Measurements from ENCODE around the gene CA10. TPM values are rescaled to one million over a fixed set of nuclear protein-coding genes. Genes with fewer than 3 reads are reported as not detected.

Gene CA10
- total RNA-seq, 3 donors from 2014 or later = 0.46 to 1.2 (median 0.64) TPM

DNA sequence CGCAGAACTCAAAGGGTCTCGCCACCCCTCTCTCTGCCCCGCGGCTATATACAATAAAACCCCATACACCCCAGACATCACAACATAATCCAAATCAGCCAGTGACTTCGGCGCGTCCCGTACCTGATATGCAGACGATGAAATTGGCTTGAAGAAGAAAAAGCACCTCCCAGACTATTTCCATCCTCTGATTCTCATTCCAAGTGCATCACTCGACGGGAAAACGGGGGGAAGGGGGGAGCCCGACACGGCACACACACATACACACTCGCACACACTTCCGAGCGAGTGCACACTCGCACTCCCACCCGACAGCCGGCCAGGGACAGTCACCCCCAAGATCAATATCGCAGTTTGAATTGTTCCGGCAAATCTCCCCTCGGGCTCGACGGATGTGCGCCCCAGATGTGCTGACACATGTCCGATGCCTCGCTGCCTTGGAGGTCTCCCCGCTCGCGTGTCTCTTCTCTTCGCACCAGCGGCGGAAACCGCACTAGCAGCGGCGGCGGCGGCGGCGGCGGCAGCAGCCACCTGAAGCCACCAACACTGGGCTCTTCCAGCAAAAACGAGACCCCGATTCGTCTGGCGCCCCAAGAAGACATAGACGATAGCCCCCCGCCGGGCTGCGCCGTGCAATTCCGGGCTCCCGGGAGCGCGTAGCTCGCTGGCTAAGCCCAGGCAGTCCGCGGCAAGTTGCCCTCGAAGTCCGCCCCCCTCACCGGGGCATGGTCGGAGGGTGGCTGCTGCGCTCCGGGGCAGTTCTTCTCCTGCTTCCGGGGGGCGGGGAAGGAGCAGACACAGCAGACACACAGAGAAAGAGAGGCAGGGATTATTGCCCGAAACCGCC is 688 bp downstream of the CA10 start:
- DNase-seq (peak in 2 of 3 donors; percentile 24 to 36), ATAC-seq (no peak)
- Histone ChIP-seq H3K9me3 (no peaks in the 10 kb centered on the region), H3K4me3 (no peak overlapping the region), H3K36me3 (ENCODE audit: low read depth) (no peaks in the 10 kb centered on the region), H3K4me1 (ENCODE audit: low read depth) (no peaks in the 10 kb centered on the region)
- intact Hi-C loops (cut with DNase I, micrococcal nuclease) = no loop called here
- TF ChIP-seq, protein P1, sequence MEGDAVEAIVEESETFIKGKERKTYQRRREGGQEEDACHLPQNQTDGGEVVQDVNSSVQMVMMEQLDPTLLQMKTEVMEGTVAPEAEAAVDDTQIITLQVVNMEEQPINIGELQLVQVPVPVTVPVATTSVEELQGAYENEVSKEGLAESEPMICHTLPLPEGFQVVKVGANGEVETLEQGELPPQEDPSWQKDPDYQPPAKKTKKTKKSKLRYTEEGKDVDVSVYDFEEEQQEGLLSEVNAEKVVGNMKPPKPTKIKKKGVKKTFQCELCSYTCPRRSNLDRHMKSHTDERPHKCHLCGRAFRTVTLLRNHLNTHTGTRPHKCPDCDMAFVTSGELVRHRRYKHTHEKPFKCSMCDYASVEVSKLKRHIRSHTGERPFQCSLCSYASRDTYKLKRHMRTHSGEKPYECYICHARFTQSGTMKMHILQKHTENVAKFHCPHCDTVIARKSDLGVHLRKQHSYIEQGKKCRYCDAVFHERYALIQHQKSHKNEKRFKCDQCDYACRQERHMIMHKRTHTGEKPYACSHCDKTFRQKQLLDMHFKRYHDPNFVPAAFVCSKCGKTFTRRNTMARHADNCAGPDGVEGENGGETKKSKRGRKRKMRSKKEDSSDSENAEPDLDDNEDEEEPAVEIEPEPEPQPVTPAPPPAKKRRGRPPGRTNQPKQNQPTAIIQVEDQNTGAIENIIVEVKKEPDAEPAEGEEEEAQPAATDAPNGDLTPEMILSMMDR (IDR thresholded peaks at IDR 0.05) = no peak

DNA sequence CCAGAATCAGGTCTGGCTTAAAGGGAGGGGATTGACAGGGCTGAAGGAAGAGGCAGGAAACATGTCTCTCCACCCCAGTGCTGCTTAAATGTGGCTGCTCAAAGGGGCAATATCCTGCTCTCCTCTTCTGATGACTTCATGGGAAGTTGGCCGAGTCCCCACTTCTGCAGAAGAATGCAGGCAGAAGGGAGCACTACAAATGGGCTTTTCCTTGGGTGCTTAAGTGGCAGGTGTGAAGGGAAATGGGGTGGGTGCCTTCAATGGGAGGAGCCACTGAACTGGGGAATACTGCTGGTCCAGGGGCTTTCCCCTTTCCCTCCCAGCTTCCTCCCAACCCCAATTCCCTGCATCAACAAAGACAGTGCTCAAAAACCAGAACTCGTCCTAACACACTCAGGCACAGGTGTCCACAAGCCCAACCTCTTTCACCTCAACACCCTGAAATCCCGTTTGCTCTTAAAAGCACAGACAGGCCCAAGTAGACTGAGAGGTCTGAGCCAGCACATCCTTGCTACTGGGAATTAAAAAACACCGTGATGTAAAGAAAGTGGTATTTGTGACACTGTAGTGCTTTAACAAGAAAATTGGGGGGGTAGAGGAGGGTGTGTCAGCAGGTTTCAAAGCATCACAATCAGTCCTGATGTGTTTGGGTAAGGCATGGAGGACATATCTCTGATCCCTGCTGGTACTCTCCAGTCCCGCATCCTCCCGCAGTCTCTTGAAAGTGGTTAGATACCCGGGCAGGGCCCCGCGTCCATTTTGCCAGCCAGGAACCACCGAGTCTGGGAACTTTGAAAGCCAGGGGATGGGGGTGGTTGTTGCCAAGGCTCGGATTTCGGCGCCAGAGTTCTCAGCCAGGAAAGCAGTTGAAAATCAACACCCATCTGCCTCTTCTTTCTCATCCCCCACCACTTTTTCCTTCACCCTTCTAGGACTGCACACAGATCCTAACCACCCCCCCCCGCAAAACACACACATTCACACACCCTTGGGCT is 1.6 kb downstream of the CA10 start:
- Histone ChIP-seq H3K4me1 (ENCODE audit: low read depth) (no peaks in the 10 kb centered on the region), H3K9me3 (no peaks in the 10 kb centered on the region), H3K4me3 (no peak overlapping the region), H3K36me3 (ENCODE audit: low read depth) (no peaks in the 10 kb centered on the region)
- intact Hi-C loops (cut with DNase I, micrococcal nuclease) = no loop called here
- TF ChIP-seq, protein P1 (IDR thresholded peaks at IDR 0.05) = no peak
- DNase-seq (no peak), ATAC-seq (no peak)

DNA sequence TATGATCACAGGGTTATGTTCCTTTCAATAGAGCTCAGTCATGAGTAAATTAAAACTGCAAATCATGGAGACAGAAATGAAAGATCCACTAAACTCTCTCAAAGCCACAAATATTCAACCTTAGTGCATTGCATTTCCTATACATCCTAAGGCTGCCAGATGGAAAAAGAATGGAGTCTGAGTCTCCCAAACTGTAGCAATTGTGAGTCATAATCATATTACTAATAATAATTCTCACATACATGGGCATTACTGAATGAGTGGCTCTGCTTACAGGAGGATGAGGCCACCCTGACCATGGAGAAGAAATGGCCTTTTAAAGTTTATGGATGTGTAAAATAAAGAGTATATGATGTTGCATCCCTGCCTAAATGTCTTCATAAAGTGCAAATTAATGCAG is 3.2 kb downstream of the CA10 start:
- Histone ChIP-seq H3K36me3 (ENCODE audit: low read depth) (no peaks in the 10 kb centered on the region), H3K4me3 (no peak overlapping the region), H3K4me1 (ENCODE audit: low read depth) (no peaks in the 10 kb centered on the region), H3K9me3 (no peaks in the 10 kb centered on the region)
- ATAC-seq = no peak
- DNase-seq = no peak
- intact Hi-C loops (cut with DNase I, micrococcal nuclease) = no loop called here
- TF ChIP-seq, protein P1 (IDR thresholded peaks at IDR 0.05) = no peak

DNA sequence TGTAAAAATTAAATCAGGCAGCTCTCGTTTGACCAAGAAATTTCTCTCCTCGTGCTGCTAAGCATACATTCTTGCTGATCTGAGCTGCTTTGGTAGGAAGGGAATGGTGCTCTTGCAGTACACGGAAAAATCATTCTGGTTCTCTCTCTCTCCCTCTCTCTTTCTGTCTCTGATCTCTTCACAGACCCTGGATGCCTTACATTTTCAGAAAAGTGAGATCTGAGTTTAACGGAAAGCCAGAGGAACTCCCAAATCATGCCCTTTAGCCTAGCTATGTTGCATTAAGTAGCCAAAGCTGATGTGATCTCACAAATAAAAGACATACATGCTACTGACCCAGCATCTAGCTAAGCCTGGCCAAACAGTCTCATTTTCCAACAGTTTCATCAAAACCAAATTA is 4.0 kb downstream of the CA10 start:
- intact Hi-C loops (cut with DNase I, micrococcal nuclease) = no loop called here
- Histone ChIP-seq H3K36me3 (ENCODE audit: low read depth) (no peaks in the 10 kb centered on the region), H3K9me3 (no peaks in the 10 kb centered on the region), H3K4me3 (no peak overlapping the region), H3K4me1 (ENCODE audit: low read depth) (no peaks in the 10 kb centered on the region)
- DNase-seq = no peak
- ATAC-seq = no peak
- TF ChIP-seq, protein P1 (IDR thresholded peaks at IDR 0.05) = no peak

DNA sequence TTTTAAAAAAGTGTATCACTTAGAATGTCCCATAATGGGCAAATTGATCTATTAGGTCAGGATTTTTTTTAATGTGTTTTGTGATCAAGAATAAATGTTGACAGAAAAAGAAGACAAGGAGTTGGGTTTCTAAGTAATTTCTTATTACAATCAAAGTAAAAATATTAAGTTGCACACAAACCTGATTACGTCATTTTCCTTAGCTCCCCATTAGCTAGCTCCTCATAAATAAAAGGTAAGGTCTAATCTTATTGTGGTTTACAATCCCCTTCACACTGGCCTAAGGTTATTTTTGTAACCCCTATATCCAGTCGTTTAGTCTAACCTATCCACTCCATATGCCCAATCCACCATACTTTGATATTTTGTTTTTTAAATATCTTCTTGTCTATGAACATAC is 7.6 kb downstream of the CA10 start:
- no peak for DNase-seq
- TF ChIP-seq, protein P1 (IDR thresholded peaks at IDR 0.05) = no peak
- Histone ChIP-seq H3K36me3 (ENCODE audit: low read depth) (no peaks in the 10 kb centered on the region), H3K9me3 (no peaks in the 10 kb centered on the region), H3K4me3 (no peak overlapping the region), H3K4me1 (ENCODE audit: low read depth) (no peaks in the 10 kb centered on the region)
- intact Hi-C loops (cut with DNase I, micrococcal nuclease) = no loop called here
- ATAC-seq = no peak
